ENCODE results near the gene PHYKPL.

The PHYKPL gene

GRCh38 chr5:178182158-178182876, 50.3 kb downstream of the PHYKPL start:
- DNase-seq, result no peak

- DNase-seq, result no peak
Observed at GRCh38 chr5:178180141-178180863, 52.3 kb downstream of the PHYKPL start.

GRCh38 chr5:178177569-178177968, 55.0 kb downstream of the PHYKPL start:
- no peak for DNase-seq

GRCh38 chr5:178176791-178177190, 55.8 kb downstream of the PHYKPL start:
- no peak for DNase-seq

GRCh38 chr5:178174456-178174855, 58.1 kb downstream of the PHYKPL start:
- DNase-seq, result no peak

- no peak for DNase-seq
Observed at GRCh38 chr5:178170455-178170854, 62.1 kb downstream of the PHYKPL start.

GRCh38 chr5:178165581-178165980, 67.0 kb downstream of the PHYKPL start:
- DNase-seq, result no peak

GRCh38 chr5:178163772-178164735, 68.5 kb downstream of the PHYKPL start:
- DNase-seq, result peak; percentile 97

- DNase-seq, result no peak
Observed at GRCh38 chr5:178162481-178162880, 70.1 kb downstream of the PHYKPL start.

GRCh38 chr5:178160176-178160575, 72.4 kb downstream of the PHYKPL start:
- no peak for DNase-seq
